Lower leg skin (tissue), 3 donors: ENCODE results near the gene TMEM161A.

ENCODE experiments used
- POLR2A ChIP-seq, 2 donors: fragments of 450-650 bp; IDR thresholded peaks; one replicate each; pipeline ENCODE4 v1.6.1; 2016 to 2017; ENCODE audit warnings: antibody characterized with exemption in 2 of 2, mild to moderate bottlenecking in 1 of 2, moderate library complexity in 1 of 2
- TF ChIP-seq, protein P1 (sequence below), 3 donors: fragments of 450-650 bp; IDR thresholded peaks; one replicate each; pipeline ENCODE4 v1.5.1; 2016; ENCODE audit warnings: antibody characterized with exemption in 3 of 3, mild to moderate bottlenecking in 3 of 3, moderate library complexity in 2 of 3

DNA sequence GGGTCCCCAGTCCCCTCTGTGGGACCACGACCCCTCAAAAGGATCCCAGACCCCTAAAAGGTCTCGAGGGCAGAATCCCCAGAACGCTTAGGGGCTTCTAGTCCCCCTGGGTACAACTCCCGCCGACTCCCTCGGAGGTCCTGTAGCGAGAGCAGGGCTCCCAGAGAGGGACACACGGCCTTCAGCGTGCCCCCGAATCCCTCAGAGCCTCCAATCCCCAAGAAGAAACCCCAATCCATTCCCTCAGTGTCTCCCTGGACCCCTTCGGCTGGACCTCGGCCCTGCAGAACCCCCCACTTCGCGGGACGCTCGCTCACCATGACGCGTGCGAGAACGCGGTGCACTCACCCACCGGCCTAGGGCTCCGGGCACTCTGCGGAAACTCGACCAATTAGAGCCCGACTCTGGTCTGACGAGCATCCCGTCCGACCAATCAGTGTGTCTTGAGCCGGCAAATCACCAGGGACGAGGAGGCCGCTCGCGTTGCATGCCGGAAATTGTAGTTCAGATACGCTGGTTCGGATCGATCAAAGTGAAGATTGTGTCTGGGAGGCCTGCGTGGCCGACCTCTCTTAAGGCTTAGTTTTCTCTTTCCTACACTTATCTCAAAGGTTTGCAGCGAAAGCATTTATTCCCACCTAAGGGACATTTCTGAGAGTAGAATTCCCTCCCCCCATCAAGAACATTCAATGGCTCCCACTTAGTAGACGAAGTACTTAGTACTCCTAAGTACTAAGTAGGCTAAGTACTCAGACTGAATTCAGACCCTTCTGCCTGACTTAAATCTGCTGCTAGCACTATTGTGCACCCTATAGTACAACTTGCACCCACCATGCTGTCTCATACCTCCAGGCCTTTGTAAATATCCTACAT lies at the start of gene TMEM161A:
- TF ChIP-seq, protein P1, sequence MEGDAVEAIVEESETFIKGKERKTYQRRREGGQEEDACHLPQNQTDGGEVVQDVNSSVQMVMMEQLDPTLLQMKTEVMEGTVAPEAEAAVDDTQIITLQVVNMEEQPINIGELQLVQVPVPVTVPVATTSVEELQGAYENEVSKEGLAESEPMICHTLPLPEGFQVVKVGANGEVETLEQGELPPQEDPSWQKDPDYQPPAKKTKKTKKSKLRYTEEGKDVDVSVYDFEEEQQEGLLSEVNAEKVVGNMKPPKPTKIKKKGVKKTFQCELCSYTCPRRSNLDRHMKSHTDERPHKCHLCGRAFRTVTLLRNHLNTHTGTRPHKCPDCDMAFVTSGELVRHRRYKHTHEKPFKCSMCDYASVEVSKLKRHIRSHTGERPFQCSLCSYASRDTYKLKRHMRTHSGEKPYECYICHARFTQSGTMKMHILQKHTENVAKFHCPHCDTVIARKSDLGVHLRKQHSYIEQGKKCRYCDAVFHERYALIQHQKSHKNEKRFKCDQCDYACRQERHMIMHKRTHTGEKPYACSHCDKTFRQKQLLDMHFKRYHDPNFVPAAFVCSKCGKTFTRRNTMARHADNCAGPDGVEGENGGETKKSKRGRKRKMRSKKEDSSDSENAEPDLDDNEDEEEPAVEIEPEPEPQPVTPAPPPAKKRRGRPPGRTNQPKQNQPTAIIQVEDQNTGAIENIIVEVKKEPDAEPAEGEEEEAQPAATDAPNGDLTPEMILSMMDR (IDR thresholded peaks at IDR 0.05): no peak
- no peak for TF ChIP-seq POLR2A (IDR thresholded peaks at IDR 0.05)
